HCT116 (cell line): ENCODE results near the gene DCAF15.

Experiments
- CEBPB ChIP-seq: IDR thresholded peaks from 2 replicates; pipeline ENCODE4 v1.6.1; 2012; ENCODE audit warnings: low read depth
- ELF1 ChIP-seq: IDR thresholded peaks from 2 replicates; pipeline ENCODE4 v1.6.1; 2012; ENCODE audit warnings: low read depth, borderline replicate concordance
- EZH2 ChIP-seq: fragments of 200-600 bp; sonication (generic); IDR thresholded peaks from 2 replicates; pipeline ENCODE4 v1.6.1; 2017; ENCODE audit warnings: antibody characterized with exemption, mixed run types
- EZH2phosphoT487 ChIP-seq: fragments of 200-600 bp; IDR thresholded peaks from 2 replicates; pipeline ENCODE4 v1.6.1; 2018; ENCODE audit warnings: antibody characterized with exemption, borderline replicate concordance
- FOSL1 ChIP-seq: IDR thresholded peaks from 2 replicates; pipeline ENCODE4 v1.6.1; 2012; ENCODE audit warnings: low read depth
- POLR2A ChIP-seq: IDR thresholded peaks from 2 replicates; pipeline ENCODE4 v1.7.0; 2011; ENCODE audit warnings: borderline replicate concordance; ENCODE audit not compliant: insufficient read depth, insufficient read length; ENCODE audit errors: extremely low read depth
- POLR2AphosphoS5 ChIP-seq: IDR thresholded peaks from 2 replicates; pipeline ENCODE4 v1.6.1; 2011; ENCODE audit warnings: mild to moderate bottlenecking, low read depth, low read length, moderate library complexity
- YY1 ChIP-seq: IDR thresholded peaks from 2 replicates; pipeline ENCODE4 v1.6.1; 2011; ENCODE audit warnings: low read length, low read depth, moderate library complexity, mild to moderate bottlenecking; ENCODE audit not compliant: insufficient replicate concordance; ENCODE audit errors: extremely low read depth
- ZNF274 ChIP-seq: fragments of 200-500 bp; sonication (Bioruptor generic); IDR thresholded peaks from 2 replicates; pipeline ENCODE4 v1.6.1; 2014; ENCODE audit warnings: mild to moderate bottlenecking, low read depth, low read length, inconsistent platforms
- TF ChIP-seq, protein P1 (sequence below): IDR thresholded peaks from 2 replicates; pipeline ENCODE4 v1.6.1; 2012
- TF ChIP-seq, protein P2 (sequence below), 3 experiments: fragments of 200-600 bp in 1 of 3; sonication (generic) in 1 of 3; IDR thresholded peaks in 2 of 3; conservative IDR thresholded peaks in 1 of 3; 2 replicates each; pipeline ENCODE4 v1.5.1; 2012 to 2017; ENCODE audit warnings: low read depth in 2 of 3, low read length in 2 of 3, antibody characterized with exemption in 1 of 3, borderline replicate concordance in 1 of 3, control low read depth in 1 of 3, mild to moderate bottlenecking in 1 of 3, mixed read lengths in 1 of 3, mixed run types in 1 of 3, moderate library complexity in 1 of 3; ENCODE audit not compliant: insufficient read depth in 1 of 3
- TF ChIP-seq, protein P3 (sequence below): IDR thresholded peaks from 2 replicates; pipeline ENCODE4 v1.6.1; 2012
- TF ChIP-seq, protein P4 (sequence below): IDR thresholded peaks from 2 replicates; pipeline ENCODE4 v1.6.1; 2011; ENCODE audit warnings: mild to moderate bottlenecking, low read length, moderate library complexity; ENCODE audit not compliant: insufficient replicate concordance; ENCODE audit errors: extremely low read depth
- TF ChIP-seq, protein P5 (sequence below): IDR thresholded peaks from 2 replicates; pipeline ENCODE4 v1.6.1; 2012; ENCODE audit warnings: low read depth

DNA sequence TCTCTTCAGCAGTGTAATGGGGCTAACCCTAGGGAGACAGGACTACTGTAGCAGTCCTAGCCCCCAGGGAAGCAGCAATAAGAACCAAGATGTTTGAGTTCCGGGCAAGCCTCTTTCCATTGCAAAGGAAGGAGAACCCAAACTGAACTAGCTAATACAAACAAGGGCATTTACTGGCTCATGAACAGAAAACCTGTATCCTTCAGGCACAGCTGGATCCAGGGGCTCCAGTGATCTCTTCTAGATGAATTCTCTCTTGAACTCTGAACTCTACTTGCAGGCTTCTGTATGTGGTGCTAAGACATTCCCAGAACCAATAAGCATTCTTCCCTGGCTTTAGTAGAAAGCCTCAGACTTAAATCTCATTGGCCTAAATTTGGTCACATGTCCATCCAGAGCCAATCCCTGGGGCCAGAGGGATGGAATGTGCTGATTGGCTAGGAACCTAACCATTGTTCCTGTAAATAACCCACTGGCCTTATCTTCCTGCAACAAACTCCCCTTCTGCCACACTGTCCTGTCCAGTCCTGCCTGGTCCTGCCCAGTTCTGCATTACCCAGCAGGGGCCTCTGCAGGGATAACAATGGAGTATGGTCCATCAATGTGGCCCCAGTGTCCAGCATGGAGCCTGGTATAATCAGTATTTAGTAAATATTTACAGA lies 10.2 kb upstream of the DCAF15 start:
- TF ChIP-seq, protein P1, sequence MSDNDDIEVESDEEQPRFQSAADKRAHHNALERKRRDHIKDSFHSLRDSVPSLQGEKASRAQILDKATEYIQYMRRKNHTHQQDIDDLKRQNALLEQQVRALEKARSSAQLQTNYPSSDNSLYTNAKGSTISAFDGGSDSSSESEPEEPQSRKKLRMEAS, result no peak
- TF ChIP-seq, protein P2, sequence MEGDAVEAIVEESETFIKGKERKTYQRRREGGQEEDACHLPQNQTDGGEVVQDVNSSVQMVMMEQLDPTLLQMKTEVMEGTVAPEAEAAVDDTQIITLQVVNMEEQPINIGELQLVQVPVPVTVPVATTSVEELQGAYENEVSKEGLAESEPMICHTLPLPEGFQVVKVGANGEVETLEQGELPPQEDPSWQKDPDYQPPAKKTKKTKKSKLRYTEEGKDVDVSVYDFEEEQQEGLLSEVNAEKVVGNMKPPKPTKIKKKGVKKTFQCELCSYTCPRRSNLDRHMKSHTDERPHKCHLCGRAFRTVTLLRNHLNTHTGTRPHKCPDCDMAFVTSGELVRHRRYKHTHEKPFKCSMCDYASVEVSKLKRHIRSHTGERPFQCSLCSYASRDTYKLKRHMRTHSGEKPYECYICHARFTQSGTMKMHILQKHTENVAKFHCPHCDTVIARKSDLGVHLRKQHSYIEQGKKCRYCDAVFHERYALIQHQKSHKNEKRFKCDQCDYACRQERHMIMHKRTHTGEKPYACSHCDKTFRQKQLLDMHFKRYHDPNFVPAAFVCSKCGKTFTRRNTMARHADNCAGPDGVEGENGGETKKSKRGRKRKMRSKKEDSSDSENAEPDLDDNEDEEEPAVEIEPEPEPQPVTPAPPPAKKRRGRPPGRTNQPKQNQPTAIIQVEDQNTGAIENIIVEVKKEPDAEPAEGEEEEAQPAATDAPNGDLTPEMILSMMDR (IDR thresholded peaks at IDR 0.05 in 2 of 3, conservative IDR thresholded peaks at IDR 0.05 in 1 of 3; ENCODE audit: borderline replicate concordance in 1 of 3, insufficient read depth in 1 of 3, low read depth in 2 of 3, low read length in 2 of 3), result no peak
- no peak for TF ChIP-seq CEBPB
- TF ChIP-seq EZH2, result no peak
- TF ChIP-seq, protein P3, sequence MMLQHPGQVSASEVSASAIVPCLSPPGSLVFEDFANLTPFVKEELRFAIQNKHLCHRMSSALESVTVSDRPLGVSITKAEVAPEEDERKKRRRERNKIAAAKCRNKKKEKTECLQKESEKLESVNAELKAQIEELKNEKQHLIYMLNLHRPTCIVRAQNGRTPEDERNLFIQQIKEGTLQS, result no peak
- TF ChIP-seq ELF1, result no peak
- TF ChIP-seq POLR2A, result no peak
- no peak for TF ChIP-seq ZNF274
- TF ChIP-seq, protein P4, sequence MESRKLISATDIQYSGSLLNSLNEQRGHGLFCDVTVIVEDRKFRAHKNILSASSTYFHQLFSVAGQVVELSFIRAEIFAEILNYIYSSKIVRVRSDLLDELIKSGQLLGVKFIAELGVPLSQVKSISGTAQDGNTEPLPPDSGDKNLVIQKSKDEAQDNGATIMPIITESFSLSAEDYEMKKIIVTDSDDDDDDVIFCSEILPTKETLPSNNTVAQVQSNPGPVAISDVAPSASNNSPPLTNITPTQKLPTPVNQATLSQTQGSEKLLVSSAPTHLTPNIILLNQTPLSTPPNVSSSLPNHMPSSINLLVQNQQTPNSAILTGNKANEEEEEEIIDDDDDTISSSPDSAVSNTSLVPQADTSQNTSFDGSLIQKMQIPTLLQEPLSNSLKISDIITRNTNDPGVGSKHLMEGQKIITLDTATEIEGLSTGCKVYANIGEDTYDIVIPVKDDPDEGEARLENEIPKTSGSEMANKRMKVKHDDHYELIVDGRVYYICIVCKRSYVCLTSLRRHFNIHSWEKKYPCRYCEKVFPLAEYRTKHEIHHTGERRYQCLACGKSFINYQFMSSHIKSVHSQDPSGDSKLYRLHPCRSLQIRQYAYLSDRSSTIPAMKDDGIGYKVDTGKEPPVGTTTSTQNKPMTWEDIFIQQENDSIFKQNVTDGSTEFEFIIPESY, result no peak
- no peak for TF ChIP-seq POLR2AphosphoS5
- no peak for TF ChIP-seq YY1
- no peak for TF ChIP-seq FOSL1
- TF ChIP-seq EZH2phosphoT487, result no peak
- TF ChIP-seq, protein P5, sequence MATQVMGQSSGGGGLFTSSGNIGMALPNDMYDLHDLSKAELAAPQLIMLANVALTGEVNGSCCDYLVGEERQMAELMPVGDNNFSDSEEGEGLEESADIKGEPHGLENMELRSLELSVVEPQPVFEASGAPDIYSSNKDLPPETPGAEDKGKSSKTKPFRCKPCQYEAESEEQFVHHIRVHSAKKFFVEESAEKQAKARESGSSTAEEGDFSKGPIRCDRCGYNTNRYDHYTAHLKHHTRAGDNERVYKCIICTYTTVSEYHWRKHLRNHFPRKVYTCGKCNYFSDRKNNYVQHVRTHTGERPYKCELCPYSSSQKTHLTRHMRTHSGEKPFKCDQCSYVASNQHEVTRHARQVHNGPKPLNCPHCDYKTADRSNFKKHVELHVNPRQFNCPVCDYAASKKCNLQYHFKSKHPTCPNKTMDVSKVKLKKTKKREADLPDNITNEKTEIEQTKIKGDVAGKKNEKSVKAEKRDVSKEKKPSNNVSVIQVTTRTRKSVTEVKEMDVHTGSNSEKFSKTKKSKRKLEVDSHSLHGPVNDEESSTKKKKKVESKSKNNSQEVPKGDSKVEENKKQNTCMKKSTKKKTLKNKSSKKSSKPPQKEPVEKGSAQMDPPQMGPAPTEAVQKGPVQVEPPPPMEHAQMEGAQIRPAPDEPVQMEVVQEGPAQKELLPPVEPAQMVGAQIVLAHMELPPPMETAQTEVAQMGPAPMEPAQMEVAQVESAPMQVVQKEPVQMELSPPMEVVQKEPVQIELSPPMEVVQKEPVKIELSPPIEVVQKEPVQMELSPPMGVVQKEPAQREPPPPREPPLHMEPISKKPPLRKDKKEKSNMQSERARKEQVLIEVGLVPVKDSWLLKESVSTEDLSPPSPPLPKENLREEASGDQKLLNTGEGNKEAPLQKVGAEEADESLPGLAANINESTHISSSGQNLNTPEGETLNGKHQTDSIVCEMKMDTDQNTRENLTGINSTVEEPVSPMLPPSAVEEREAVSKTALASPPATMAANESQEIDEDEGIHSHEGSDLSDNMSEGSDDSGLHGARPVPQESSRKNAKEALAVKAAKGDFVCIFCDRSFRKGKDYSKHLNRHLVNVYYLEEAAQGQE, result no peak
